OCI-LY7 (cell line): ENCODE results near the gene NPY. TPM values are rescaled to one million over a fixed set of nuclear protein-coding genes. Genes with fewer than 3 reads are reported as not detected.

ENCODE experiments used
- BruUV-seq: library from RNA; stranded (reverse); fragments of 400-500 nt; replicated peaks from 2 replicates; lab custom pipeline; 2021; lab: Mats Ljungman, UMichigan
- CTCF ChIA-PET: fragments of 300-600 bp; sonication (Branson Sonifier 250); formaldehyde crosslinking; loops from one replicate; lab custom pipeline; 2022; ENCODE audit warnings: antibody characterized with exemption; ENCODE audit not compliant: unreplicated experiment; lab: Charles Lee
- POLR2A ChIA-PET: fragments of 300-600 bp; sonication (Branson Sonifier 250); formaldehyde crosslinking; loops from one replicate; lab custom pipeline; 2022; ENCODE audit warnings: antibody characterized with exemption; lab: Charles Lee
- DNase-seq: peaks from one replicate; pipeline ENCODE4 v3.0.0-alpha.2; 2015; ENCODE audit warnings: low spot score
- H2AFZ ChIP-seq: fragments of 200-600 bp; sonication (generic), shearing (Covaris generic); 2 replicates; pipeline ENCODE4 v1.6.1; 2014; ENCODE audit warnings: mild to moderate bottlenecking, antibody characterized with exemption, low read length, moderate library complexity
- H3K27ac ChIP-seq: fragments of 200-600 bp; sonication (generic); 2 replicates; pipeline ENCODE4 v1.5.1; 2014; ENCODE audit warnings: mixed run types, low read depth, mild to moderate bottlenecking, moderate library complexity, low read length, inconsistent platforms; ENCODE audit not compliant: poor library complexity, severe bottlenecking
- H3K36me3 ChIP-seq: fragments of 200-600 bp; sonication (generic); 2 replicates; pipeline ENCODE4 v1.6.1; 2014; ENCODE audit warnings: mild to moderate bottlenecking, antibody characterized with exemption, low read length, moderate library complexity, mixed read lengths; ENCODE audit not compliant: insufficient read depth
- H3K4me1 ChIP-seq: fragments of 200-600 bp; sonication (generic); 2 replicates; pipeline ENCODE4 v1.5.1; 2014; ENCODE audit warnings: mild to moderate bottlenecking, low read length; ENCODE audit not compliant: insufficient read depth, poor library complexity, severe bottlenecking
- H3K4me2 ChIP-seq: fragments of 200-600 bp; sonication (generic); 2 replicates; pipeline ENCODE4 v1.6.1; 2014; ENCODE audit warnings: mild to moderate bottlenecking, low read length
- H3K4me3 ChIP-seq: fragments of 200-600 bp; sonication (generic); 2 replicates; pipeline ENCODE4 v1.5.1; 2014; ENCODE audit warnings: mild to moderate bottlenecking, low read depth, low read length; ENCODE audit not compliant: poor library complexity, severe bottlenecking
- H3K79me2 ChIP-seq: fragments of 200-600 bp; sonication (generic); 2 replicates; pipeline ENCODE4 v1.6.1; 2016; ENCODE audit warnings: low read depth, mild to moderate bottlenecking, low read length, moderate library complexity, mixed read lengths; ENCODE audit not compliant: insufficient read depth
- H3K9me2 ChIP-seq: fragments of 200-600 bp; sonication (generic); 2 replicates; pipeline ENCODE4 v1.6.1; 2016; ENCODE audit warnings: mild to moderate bottlenecking, low read length, mixed read lengths; ENCODE audit not compliant: insufficient read depth
- H3K9me3 ChIP-seq: fragments of 200-600 bp; sonication (generic); 2 replicates; pipeline ENCODE4 v1.6.1; 2014; ENCODE audit warnings: mild to moderate bottlenecking, mixed run types, low read length, mixed read lengths
- H4K20me1 ChIP-seq: fragments of 200-600 bp; sonication (generic); 2 replicates; pipeline ENCODE4 v1.6.1; 2014; ENCODE audit warnings: mild to moderate bottlenecking, antibody characterized with exemption, low read length, moderate library complexity, mixed read lengths; ENCODE audit not compliant: insufficient read depth
- CTCF ChIP-seq: fragments of 200-600 bp; sonication (generic); conservative IDR thresholded peaks from 2 replicates; pipeline ENCODE4 v1.5.1; 2014; ENCODE audit warnings: mild to moderate bottlenecking, antibody characterized with exemption, low read length, moderate library complexity, mixed read lengths
- EZH2phosphoT487 ChIP-seq: fragments of 200-600 bp; sonication (generic); IDR thresholded peaks from 2 replicates; pipeline ENCODE4 v1.6.1; 2018; ENCODE audit warnings: low read depth, borderline replicate concordance, mild to moderate bottlenecking, mixed run types, antibody characterized with exemption, low read length, moderate library complexity, mixed read lengths
- intact Hi-C: fragments of 100-400 bp; cut with micrococcal nuclease; formaldehyde crosslinking; loops from one replicate; pipeline ENCODE4 v1.10.0; 2022; ENCODE audit not compliant: unreplicated experiment
- total RNA-seq, 2 experiments: library from RNA; depleted of rRNA in 1 of 2; stranded (reverse); fragments of >200 nt in 1 of 2; shearing (Covaris generic) in 1 of 2; gene quantifications; 2 replicates each; pipeline ENCODE4 v1.2.3, GENCODE V29; 2014 to 2022

Gene NPY
- total RNA-seq, 2 experiments from 2014 or later: not detected

DNA sequence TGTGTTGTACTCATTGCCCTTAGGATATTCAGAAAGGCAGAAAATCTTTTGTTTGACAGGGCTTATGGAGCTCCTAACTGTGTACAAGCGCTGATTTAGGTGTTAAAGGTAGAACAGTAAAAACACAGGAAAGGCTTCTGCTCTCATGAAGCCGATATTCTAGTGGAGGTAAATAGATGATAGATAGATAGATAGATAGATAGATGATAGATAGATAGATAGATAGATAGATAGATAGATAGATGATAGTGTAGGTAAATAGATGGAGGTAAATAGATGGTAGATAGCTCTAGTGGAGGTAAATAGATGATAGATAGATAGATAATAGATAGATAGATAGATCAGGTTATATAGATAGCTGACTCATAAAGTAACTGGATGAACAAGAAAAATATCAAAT, 39.4 kb upstream of the NPY start:
- no TSS peak for BruUV-seq
- ChIA-PET CTCF (no interaction called here), POLR2A (no interaction called here)
- H3K9me3 ChIP-seq: no peaks in the 10 kb centered on the region
- no peak overlapping the region for H2AFZ ChIP-seq
- no peaks in the 10 kb centered on the region for H4K20me1 ChIP-seq
- DNase-seq: no peak
- no peaks in the 10 kb centered on the region for H3K79me2 ChIP-seq
- H3K4me2 ChIP-seq: no peak overlapping the region
- intact Hi-C loops: no loop called here
- no peaks in the 10 kb centered on the region for H3K9me2 ChIP-seq
- H3K36me3 ChIP-seq: no peaks in the 10 kb centered on the region
- H3K4me1 ChIP-seq: no peaks in the 10 kb centered on the region
- TF ChIP-seq EZH2phosphoT487 (no peak), CTCF (no peak)
- H3K27ac ChIP-seq: no peak overlapping the region
- no peak overlapping the region for H3K4me3 ChIP-seq

- no peaks in the 10 kb centered on the region for H3K9me2 ChIP-seq
- H3K79me2 ChIP-seq: no peaks in the 10 kb centered on the region
- POLR2A ChIA-PET: no interaction called here
These were observed 38.6 kb upstream of the NPY start for GRCh38 chr7:24245362-24245761.

More at GRCh38 chr7:24245362-24245761, 38.6 kb upstream of the NPY start:
- H2AFZ ChIP-seq: no peak overlapping the region
- H3K4me2 ChIP-seq: no peak overlapping the region
- TF ChIP-seq EZH2phosphoT487 (no peak), CTCF (no peak)
- no peaks in the 10 kb centered on the region for H3K4me1 ChIP-seq
- H3K4me3 ChIP-seq: no peak overlapping the region
- no TSS peak for BruUV-seq
- no peaks in the 10 kb centered on the region for H3K36me3 ChIP-seq
- CTCF ChIA-PET: no interaction called here
- H3K9me3 ChIP-seq: no peaks in the 10 kb centered on the region
- H4K20me1 ChIP-seq: no peaks in the 10 kb centered on the region
- intact Hi-C loops: no loop called here
- DNase-seq: no peak
- H3K27ac ChIP-seq: no peak overlapping the region
